ENCODE results near the gene METTL8.

DNA sequence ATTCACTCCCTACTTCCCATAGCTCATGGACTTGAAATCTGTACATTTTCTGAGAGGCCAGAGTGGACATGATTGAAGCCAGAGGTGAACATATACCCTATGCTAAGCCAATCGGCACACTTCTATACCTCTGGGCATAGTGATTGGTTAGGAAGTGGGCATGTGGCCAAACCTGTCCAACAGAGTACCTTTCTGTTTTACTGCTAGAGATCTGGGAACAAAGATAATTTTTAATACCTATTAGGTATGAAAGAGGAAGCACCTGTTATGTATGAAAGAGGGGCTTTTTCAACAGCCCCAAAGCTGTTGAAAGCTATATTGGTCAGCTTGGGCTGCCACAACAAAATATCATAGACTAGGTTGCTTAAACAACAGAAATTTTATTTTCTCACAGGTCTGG lies 27.7 kb downstream of the METTL8 start:
- TF ChIP-seq POLR2A (IDR thresholded peaks at IDR 0.05; ENCODE audit: borderline replicate concordance, extremely low read depth, insufficient read depth, insufficient read length) = no peak
- no peak for TF ChIP-seq EZH2phosphoT487 (IDR thresholded peaks at IDR 0.05; ENCODE audit: borderline replicate concordance)
- TF ChIP-seq, protein P1, sequence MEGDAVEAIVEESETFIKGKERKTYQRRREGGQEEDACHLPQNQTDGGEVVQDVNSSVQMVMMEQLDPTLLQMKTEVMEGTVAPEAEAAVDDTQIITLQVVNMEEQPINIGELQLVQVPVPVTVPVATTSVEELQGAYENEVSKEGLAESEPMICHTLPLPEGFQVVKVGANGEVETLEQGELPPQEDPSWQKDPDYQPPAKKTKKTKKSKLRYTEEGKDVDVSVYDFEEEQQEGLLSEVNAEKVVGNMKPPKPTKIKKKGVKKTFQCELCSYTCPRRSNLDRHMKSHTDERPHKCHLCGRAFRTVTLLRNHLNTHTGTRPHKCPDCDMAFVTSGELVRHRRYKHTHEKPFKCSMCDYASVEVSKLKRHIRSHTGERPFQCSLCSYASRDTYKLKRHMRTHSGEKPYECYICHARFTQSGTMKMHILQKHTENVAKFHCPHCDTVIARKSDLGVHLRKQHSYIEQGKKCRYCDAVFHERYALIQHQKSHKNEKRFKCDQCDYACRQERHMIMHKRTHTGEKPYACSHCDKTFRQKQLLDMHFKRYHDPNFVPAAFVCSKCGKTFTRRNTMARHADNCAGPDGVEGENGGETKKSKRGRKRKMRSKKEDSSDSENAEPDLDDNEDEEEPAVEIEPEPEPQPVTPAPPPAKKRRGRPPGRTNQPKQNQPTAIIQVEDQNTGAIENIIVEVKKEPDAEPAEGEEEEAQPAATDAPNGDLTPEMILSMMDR (IDR thresholded peaks at IDR 0.05 in 2 of 3, conservative IDR thresholded peaks at IDR 0.05 in 1 of 3; ENCODE audit: borderline replicate concordance in 1 of 3, insufficient read depth in 1 of 3, low read depth in 2 of 3, low read length in 2 of 3) = no peak
- TF ChIP-seq, protein P2, sequence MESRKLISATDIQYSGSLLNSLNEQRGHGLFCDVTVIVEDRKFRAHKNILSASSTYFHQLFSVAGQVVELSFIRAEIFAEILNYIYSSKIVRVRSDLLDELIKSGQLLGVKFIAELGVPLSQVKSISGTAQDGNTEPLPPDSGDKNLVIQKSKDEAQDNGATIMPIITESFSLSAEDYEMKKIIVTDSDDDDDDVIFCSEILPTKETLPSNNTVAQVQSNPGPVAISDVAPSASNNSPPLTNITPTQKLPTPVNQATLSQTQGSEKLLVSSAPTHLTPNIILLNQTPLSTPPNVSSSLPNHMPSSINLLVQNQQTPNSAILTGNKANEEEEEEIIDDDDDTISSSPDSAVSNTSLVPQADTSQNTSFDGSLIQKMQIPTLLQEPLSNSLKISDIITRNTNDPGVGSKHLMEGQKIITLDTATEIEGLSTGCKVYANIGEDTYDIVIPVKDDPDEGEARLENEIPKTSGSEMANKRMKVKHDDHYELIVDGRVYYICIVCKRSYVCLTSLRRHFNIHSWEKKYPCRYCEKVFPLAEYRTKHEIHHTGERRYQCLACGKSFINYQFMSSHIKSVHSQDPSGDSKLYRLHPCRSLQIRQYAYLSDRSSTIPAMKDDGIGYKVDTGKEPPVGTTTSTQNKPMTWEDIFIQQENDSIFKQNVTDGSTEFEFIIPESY (IDR thresholded peaks at IDR 0.05; ENCODE audit: extremely low read depth, insufficient replicate concordance, low read length) = no peak
- no peak for TF ChIP-seq EZH2 (IDR thresholded peaks at IDR 0.05)
- TF ChIP-seq, protein P3, sequence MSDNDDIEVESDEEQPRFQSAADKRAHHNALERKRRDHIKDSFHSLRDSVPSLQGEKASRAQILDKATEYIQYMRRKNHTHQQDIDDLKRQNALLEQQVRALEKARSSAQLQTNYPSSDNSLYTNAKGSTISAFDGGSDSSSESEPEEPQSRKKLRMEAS (IDR thresholded peaks at IDR 0.05) = no peak
- TF ChIP-seq SP1 (IDR thresholded peaks at IDR 0.05; ENCODE audit: low read depth) = no peak
- TF ChIP-seq ZNF274 (IDR thresholded peaks at IDR 0.05; ENCODE audit: low read depth, low read length) = no peak
- TF ChIP-seq RAD21 (IDR thresholded peaks at IDR 0.05; ENCODE audit: low read depth) = no peak
- no peak for TF ChIP-seq POLR2AphosphoS5 (IDR thresholded peaks at IDR 0.05; ENCODE audit: low read depth, low read length)

Data from HCT116 (cell line).